PFSK-1 (cell line): ENCODE results near the gene USP44.

Experiments
- POLR2AphosphoS5 ChIP-seq: IDR thresholded peaks from 2 replicates; pipeline ENCODE4 v1.6.1; 2012; ENCODE audit warnings: low read depth, mild to moderate bottlenecking, control low read depth, low read length, moderate library complexity
- TF ChIP-seq, protein P1 (sequence below), 2 experiments: IDR thresholded peaks; 2 replicates each; pipeline versions ENCODE4 v1.6.1 to v1.8.0; 2011 to 2012; ENCODE audit warnings: low read depth in 2 of 2, low read length in 2 of 2, control low read depth in 1 of 2, inconsistent platforms in 1 of 2, mild to moderate bottlenecking in 1 of 2, moderate library complexity in 1 of 2; ENCODE audit not compliant: insufficient read depth in 1 of 2

DNA sequence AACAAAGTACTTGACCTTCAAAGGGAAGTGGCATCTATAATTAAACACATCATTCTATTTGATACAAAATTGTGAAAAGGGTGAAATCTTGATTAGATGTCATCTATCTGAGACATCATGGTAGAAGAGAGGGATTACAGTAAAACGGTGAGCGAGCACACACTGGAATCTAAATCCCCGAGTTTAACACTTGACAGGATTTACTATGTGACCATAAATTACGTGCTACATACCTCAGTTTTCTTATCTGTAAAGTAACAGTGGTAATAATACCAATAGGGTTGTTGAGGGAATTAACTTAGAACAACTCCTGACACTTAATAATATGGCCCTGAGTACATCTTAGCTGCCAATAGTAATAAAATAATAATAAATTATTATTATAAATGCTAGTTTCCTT lies 13.3 kb downstream of the USP44 start:
- no peak for TF ChIP-seq POLR2AphosphoS5
- TF ChIP-seq, protein P1, sequence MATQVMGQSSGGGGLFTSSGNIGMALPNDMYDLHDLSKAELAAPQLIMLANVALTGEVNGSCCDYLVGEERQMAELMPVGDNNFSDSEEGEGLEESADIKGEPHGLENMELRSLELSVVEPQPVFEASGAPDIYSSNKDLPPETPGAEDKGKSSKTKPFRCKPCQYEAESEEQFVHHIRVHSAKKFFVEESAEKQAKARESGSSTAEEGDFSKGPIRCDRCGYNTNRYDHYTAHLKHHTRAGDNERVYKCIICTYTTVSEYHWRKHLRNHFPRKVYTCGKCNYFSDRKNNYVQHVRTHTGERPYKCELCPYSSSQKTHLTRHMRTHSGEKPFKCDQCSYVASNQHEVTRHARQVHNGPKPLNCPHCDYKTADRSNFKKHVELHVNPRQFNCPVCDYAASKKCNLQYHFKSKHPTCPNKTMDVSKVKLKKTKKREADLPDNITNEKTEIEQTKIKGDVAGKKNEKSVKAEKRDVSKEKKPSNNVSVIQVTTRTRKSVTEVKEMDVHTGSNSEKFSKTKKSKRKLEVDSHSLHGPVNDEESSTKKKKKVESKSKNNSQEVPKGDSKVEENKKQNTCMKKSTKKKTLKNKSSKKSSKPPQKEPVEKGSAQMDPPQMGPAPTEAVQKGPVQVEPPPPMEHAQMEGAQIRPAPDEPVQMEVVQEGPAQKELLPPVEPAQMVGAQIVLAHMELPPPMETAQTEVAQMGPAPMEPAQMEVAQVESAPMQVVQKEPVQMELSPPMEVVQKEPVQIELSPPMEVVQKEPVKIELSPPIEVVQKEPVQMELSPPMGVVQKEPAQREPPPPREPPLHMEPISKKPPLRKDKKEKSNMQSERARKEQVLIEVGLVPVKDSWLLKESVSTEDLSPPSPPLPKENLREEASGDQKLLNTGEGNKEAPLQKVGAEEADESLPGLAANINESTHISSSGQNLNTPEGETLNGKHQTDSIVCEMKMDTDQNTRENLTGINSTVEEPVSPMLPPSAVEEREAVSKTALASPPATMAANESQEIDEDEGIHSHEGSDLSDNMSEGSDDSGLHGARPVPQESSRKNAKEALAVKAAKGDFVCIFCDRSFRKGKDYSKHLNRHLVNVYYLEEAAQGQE (IDR thresholded peaks at IDR 0.05; ENCODE audit: insufficient read depth in 1 of 2, low read depth in 2 of 2, low read length in 2 of 2), result no peak
